ENCODE data around the gene CAMK1D. TPM values are rescaled to one million over a fixed set of nuclear protein-coding genes. Genes with fewer than 3 reads are reported as not detected.

CAMK1D gene
- total RNA-seq, 4 donors from 2014 or later = 29.7 to 36.7 (median 33.3) TPM

DNA sequence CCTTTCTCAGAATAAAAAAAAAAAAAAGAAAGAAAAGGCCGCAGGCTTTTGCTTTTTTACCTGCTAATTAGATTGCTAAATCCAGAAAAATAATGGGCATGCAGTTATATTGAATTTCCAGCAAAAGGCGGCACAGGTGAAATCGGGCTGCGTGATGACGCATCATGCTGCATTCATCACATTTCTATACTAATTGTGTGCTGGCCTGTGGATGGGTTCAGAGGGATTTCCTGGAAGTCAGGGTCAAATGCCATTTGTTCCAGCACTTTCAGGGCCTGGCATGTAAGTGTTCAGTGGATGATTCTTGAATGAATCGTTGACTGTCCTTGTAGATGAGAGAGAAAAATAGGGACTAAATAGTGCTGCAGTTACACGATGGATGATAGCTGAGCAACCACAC lies 292.7 kb downstream of the CAMK1D start:
- no peak overlapping the region for H3K4me3 ChIP-seq (ENCODE audit: low read depth, poor library complexity, severe bottlenecking)
- intact Hi-C loops (cut with DNase I; ENCODE audit: low total_unique reads) = no loop called here
- TF ChIP-seq POLR2A (IDR thresholded peaks at IDR 0.05) = no peak
- TF ChIP-seq, protein P1, sequence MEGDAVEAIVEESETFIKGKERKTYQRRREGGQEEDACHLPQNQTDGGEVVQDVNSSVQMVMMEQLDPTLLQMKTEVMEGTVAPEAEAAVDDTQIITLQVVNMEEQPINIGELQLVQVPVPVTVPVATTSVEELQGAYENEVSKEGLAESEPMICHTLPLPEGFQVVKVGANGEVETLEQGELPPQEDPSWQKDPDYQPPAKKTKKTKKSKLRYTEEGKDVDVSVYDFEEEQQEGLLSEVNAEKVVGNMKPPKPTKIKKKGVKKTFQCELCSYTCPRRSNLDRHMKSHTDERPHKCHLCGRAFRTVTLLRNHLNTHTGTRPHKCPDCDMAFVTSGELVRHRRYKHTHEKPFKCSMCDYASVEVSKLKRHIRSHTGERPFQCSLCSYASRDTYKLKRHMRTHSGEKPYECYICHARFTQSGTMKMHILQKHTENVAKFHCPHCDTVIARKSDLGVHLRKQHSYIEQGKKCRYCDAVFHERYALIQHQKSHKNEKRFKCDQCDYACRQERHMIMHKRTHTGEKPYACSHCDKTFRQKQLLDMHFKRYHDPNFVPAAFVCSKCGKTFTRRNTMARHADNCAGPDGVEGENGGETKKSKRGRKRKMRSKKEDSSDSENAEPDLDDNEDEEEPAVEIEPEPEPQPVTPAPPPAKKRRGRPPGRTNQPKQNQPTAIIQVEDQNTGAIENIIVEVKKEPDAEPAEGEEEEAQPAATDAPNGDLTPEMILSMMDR (IDR thresholded peaks at IDR 0.05) = no peak
- 93 to 94% methylated on average over 7 of the region's 7 CpGs for WGBS, 2 donors
- DNase-seq (ENCODE audit: low spot score in 2 of 2) = no peak

DNA sequence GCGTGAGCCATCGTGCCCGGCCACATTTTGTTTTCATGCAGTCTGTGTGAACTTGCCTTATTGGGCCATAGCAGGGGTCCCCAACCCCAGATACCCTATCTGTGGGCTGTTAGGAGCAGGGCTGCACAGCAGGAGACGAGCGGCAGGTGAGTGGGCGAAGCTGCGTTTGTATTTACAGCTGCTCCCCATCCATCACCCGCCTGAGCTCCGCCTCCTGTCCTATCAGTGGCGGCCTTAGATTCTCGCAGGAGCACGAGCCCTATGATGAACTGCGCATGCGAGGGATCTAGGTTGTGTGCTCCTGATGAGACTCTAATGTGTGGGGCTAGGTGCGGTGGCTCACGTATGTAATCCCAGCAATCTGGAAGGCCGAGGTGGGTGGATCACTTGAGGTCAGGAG lies 293.9 kb downstream of the CAMK1D start:
- WGBS, 2 donors = 95 to 98% methylated on average over 17 of the region's 17 CpGs
- no peak for DNase-seq (ENCODE audit: low spot score in 2 of 2)
- intact Hi-C loops (cut with DNase I; ENCODE audit: low total_unique reads) = no loop called here
- no peak overlapping the region for H3K4me3 ChIP-seq (ENCODE audit: low read depth, poor library complexity, severe bottlenecking)
- TF ChIP-seq, protein P1 (IDR thresholded peaks at IDR 0.05) = no peak
- TF ChIP-seq POLR2A (IDR thresholded peaks at IDR 0.05) = no peak

DNA sequence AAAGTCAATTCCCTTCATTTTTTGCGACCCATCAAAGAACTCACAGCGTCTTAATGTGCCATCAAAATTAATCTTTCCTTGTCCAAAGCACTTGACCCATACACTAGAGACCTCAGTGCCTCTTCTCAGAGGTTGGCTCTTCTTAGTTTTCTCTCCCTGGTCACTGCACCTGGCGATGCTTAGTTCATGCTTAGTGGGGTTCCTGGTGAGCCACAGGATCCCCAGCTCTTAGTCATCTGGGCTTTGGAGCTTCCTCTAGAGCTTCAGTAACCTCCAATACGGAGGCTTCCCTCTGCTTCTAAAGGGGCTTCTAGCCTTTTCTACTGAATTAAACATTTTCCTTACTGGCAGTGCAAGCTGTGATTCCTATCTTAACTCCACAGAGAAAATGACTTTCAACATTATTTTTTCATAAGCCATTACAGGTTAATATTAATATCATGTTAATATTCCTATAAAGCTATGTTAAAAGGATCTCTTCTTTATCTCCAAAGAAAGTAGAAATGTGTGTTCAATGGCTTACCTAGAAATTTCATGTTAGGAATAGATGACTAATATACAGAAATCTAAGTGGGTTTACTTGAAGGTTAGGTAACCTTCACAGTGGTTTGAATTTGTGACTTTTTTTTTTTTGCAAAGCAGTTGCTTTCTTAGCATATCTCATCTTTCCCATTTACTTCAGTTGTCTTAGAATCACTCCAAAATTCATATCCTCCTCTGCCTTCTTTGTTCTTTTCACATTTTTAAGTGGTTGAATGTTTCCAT lies 295.2 kb downstream of the CAMK1D start:
- no peak for DNase-seq (ENCODE audit: low spot score in 2 of 2)
- 88 to 94% methylated on average over 4 of the region's 4 CpGs for WGBS, 2 donors
- H3K4me3 ChIP-seq (ENCODE audit: low read depth, poor library complexity, severe bottlenecking) = no peak overlapping the region
- TF ChIP-seq POLR2A (IDR thresholded peaks at IDR 0.05) = no peak
- TF ChIP-seq, protein P1 (IDR thresholded peaks at IDR 0.05) = no peak
- intact Hi-C loops (cut with DNase I; ENCODE audit: low total_unique reads) = no loop called here

DNA sequence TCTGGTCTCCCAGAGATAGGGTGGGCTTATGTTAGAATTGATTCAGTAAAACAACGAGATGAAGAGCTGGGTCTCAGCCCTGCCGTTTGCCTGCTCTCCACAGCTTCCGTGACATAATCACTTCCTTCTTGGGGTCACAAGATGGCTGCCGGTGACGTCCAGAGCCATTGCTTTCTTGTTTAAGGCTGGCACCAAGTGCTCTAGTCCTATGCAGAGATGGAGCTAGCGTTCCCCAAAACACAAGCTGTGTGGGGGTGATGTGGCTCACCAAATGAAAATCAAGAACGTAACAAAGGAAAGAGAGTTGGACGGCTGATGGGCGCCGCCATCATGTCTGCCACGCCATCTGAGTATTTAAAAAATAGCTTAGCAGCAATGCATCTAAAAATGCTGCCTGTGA lies 296.1 kb downstream of the CAMK1D start:
- H3K4me3 ChIP-seq (ENCODE audit: low read depth, poor library complexity, severe bottlenecking) = no peak overlapping the region
- 93 to 96% methylated on average over 11 of the region's 11 CpGs for WGBS, 2 donors
- intact Hi-C loops (cut with DNase I; ENCODE audit: low total_unique reads) = no loop called here
- TF ChIP-seq POLR2A (IDR thresholded peaks at IDR 0.05) = no peak
- TF ChIP-seq, protein P1 (IDR thresholded peaks at IDR 0.05) = no peak
- DNase-seq (ENCODE audit: low spot score in 2 of 2) = no peak

DNA sequence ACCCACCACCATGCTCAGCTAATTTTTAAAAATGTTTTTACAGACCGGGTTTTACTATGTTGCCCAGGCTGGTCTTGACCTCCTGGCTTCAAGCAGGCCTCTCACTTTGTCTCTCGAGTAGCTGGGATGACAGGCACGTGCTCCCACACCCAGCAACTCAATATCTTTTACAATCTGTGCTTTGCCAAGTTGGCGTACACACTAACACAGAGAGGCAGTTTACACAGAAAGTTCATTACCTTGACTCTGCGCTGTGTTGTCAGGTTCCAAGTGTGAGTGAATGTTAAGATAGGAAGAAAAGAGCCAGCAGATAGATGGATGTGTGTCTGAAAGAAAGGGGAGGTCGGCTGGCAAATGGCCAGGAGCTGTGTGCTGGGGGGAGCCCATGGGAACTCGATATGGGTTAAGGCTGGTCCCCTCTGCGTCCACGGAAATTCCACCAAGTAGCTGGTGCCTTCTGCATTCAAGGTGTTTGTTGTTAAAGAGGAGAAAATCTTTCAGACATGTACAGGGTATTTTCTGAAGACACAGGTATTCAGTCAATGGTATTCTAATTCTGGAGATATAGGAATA lies 299.8 kb downstream of the CAMK1D start:
- no peak overlapping the region for H3K4me3 ChIP-seq (ENCODE audit: low read depth, poor library complexity, severe bottlenecking)
- no peak for DNase-seq (ENCODE audit: low spot score in 2 of 2)
- intact Hi-C loops (cut with DNase I; ENCODE audit: low total_unique reads) = no loop called here
- TF ChIP-seq, protein P1 (IDR thresholded peaks at IDR 0.05) = no peak
- no peak for TF ChIP-seq POLR2A (IDR thresholded peaks at IDR 0.05)
- WGBS, 2 donors = 73 to 86% methylated on average over 9 of the region's 9 CpGs
